ENCODE data around the gene FBXL4.
A peak's percentile ranks its signal among the peaks of the same experiment; 100 is the strongest.

The FBXL4 gene

DNA sequence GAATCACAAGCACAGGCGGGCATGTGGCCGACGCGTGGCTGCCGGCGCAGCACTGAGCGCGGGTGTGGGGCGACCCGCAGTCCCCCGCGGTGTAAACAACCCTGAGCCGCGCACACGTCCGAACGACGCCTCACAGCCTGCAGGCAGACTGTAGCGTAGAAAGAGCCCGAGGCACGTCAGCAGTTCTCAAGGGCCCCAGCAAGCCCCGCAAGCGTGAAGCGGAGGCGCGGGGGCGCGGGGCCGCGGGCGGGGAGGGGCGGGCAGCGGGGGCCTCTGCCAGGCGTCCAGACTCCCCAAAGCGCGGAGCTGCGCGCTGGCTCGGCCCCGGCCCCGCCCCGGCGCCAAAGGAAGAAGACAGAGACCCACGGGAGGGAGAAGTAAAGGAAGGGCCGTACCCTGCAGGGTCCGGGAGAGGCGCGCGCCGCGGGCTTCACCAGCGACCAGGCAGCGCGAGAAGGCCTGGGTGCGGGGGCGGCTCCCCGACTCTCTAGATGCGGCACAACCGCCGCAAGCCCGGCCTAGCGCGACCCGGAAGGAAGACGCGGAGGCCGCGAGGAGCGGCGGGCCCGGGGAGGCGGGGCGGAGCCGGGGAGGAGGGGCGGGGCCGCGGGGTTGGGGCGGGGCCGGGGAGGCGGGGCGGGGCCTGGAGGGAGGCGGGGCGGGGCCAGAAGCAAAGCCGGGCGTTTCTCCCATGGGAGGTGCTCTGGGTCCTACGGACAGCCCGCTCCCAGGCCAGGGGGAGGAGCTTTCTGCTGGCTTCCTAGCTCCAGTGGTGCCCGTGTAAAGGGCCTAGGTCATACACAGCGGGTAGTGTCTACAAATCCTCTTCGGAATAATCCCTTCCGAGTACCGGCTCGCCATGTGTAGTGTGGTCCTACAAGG, at the start of gene FBXL4:
FBXL4 (minus strand) TSS at position 536 of the 882 bp plus-strand sequence. CDS start 20,958 bp downstream, outside the sequence.
- DNase-seq: peak; percentile 82 to 83

DNA sequence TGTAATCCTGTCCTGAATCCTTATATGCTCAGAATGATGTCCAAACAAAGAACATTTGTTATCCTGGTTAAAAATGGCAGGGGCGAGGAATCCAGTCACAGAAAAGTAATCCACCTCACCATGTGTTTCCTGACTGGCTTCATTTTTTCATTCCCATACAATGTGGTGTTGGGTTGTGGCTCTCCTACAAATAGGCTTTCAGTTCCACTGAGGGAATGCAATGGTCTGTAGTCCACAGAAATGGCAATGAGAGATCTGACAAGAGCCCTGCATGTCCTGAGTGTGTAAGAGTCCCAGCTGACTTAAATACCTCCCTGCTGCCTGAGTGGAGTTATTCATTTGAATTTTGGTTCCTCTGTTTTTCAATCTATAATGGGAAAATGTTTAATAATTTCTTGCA, 47.4 kb upstream of the FBXL4 start:
- DNase-seq: no peak

DNA sequence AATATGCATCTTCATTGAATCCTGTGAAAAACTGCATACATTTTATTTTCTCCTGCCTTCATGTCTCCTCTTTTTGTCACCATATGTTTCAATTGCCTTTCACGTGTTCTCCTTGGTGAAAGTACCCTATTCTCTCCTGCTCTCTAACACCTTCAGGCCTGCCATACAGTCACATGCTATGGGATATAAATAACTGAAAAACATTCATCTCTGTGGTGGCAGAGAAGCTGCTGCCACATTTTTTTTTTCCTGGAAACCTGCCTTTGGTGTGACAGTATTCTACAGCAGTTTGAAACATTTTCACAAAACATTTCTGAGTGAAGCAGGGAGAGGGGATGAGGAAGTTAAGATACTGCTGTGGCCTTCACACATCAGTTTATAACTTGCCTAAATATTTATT, 44.8 kb upstream of the FBXL4 start:
- no peak for DNase-seq

DNA sequence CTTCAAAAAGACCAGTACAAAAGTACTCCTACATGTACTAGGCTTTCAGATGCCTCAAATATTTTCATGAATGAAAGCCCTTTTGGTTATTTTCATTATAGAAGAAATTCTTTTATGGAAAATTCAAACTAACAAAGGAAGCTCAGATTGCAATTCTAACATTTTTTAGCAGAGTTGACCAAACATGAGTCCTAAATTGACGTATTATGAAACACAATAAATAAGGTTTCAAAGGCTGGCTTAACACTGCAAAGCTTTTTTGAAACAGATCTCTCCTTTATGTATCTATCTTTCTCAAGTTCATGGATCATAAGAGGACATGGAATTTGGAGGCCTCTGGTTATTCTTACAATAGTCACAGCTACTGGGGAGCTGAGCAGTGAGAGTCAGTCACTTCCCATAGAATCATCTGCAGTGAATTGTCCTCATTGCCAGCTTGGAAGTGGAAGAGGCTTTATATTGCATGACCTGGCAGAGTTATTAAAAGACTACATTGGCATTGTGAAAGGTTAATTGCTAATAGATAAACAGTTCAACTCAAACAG, 38.4 kb upstream of the FBXL4 start:
- DNase-seq: no peak

DNA sequence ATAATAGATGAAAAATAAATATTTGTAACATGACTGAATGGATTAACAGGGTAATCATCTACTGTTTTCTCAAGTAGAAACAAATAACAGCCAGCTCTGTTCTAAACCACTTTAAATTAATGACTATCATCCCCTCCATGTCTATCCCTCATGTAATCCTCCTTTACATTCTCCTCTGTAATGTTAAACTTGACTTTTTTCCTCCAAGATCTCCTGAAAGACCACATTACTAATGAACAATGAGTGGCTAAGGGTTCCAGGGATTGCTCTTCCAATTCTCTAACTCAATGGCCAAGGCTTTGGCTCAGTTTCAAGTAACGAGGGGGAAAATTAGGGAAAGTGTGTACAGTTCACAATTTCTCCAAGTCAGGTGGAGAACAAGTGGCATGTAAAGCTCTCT, 37.6 kb upstream of the FBXL4 start:
- DNase-seq: no peak

DNA sequence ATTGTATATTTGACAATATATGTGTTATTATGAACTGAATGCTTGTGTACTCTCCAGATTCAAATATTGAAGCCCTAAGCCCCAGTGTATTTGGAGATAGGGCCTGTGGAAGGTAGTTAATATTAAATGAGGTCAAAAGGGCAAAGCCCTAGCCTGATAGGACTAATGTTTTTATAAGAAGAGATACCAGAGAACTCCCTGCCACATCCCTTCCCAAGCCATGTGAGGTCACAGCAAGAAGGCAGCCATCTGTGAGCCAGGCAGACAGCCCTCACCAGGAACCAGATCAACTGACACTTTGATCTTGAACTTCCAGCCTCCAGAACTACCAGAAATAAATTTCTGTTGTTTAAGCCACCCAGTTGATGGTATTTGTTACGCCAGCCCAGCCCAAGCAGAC, 36.4 kb upstream of the FBXL4 start:
- no peak for DNase-seq

DNA sequence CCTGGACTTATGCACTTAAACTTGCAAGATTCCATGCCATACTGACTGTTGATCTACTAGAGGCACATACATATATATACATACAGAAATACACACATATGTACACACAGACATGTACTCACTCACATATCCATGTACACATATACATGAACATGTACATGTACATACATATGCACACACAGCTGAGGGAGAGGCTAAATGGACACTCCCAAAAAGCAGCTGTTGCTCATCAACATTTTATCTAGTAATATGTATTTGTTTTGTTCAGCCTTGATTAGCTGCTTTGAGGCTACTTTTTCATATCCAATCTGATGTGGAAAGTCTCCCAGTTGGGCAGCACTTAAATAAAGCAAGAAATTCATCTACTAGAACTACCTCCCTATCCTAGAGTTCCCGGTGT, 33.7 kb upstream of the FBXL4 start:
- no peak for DNase-seq

DNA sequence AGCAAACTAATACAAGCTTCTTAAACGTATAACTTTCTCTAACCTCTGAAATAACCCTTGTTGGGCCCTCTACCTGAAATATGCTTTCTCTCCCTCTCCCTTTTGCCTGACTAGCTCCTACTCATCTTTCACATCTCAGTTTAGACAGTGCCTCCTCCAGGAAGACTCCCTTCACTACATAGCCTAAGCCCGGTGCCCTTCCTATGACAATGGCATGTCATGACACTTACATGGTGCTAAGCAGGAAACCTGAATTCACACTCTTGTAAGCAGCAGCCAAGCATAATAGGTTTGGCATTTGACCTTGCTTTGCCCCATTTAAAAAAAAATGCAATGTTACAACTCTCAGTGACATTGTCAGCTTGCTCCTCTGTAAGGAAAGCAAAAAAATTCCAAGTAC, 33.1 kb upstream of the FBXL4 start:
- no peak for DNase-seq

DNA sequence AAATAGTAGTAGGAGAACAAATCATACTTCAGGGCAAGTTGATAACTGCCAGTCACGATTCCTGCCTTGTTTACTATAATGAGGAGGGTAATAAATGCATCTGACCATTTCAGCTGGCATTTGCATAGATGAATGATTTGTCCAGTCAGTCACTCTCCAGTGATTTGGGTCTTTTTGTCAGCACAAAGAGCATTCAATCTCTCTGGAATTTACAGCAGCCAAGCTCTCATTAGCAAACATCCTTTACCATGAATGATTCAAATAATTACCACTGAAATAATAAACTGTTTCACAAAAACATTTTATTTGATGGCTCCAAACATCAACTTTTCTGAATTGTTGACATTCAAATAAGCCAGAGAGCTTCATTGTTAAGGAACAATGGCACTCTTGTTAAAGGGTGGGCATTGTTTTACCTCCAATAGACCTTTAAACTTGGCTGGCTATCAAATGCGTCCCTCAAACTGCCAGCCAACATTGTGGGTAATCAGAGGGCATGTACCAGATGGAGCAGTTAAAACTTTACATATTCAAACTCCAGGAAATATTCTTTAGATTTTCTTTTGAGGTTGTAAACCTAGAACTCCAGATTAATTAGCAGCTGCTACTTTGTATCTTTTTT, 30.0 kb upstream of the FBXL4 start:
- DNase-seq: no peak

DNA sequence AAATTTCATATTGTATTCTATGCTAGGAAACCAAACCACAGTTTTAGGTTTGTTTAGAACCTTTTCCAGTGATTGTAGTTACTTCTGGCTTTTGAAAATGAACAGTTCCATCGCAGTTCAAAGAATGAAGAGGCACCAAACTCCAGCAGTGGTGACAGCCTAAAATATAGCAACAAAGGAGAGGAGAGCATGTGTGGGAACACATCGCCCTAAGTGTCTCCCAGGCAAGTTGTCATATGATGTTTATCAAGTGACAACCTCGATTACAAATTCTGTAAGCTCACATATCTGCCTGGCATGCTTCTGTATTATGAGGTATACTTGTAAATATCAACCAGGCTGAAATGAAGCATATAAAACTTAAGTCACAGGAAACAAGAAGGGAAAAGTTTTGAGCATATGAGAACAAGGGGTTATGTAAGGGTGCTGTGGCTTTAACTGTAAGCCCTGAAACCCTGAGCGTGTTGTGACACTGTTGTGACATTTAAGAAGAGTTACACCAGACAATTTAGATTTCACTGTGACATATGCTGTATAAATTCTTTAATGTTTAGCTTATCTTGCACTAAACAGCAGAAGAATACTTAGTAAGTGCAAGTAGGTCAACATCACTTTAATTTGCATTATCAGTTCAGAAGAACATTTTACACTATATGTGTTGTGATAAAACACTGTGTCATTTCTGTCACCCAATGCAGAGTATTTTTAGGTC, 29.1 kb upstream of the FBXL4 start:
- no peak for DNase-seq

DNA sequence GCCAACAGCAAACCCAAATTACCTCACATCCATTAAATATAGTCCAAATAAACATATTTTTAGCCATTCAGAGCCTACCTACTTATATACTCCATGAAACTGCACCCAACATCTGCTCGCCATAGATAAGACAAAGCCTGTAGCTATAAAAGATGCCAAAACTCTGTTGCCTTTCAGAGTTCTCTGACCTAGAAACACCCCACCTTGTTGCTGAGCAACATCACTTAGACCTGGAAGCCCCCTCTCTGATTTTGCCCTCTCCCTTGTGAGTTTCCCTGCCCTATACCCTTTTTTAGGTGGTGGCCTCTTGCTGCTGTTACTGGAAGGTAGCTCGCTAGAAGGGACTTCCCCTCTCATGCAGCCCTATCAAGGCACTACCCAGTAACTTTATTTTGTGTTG, 27.7 kb upstream of the FBXL4 start:
- DNase-seq: no peak

DNA sequence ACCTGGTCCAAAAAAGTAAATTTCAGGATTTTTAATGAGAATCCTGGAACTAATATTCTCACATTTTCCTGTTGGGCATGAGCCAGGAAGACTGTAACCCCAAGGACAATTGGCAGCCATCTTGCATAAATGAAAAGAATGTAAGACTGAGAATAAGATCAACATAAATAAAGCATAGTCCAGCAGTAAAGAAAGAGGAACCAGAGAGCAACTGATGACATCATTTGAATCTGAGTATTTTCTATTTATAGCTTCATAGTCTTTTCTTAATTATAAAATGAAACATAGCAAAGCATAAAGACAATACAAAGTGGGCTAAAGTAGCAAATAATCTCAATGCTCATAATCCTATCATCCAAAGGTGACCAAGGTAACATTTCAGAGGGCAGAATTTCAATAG, 26.6 kb upstream of the FBXL4 start:
- no peak for DNase-seq

DNA sequence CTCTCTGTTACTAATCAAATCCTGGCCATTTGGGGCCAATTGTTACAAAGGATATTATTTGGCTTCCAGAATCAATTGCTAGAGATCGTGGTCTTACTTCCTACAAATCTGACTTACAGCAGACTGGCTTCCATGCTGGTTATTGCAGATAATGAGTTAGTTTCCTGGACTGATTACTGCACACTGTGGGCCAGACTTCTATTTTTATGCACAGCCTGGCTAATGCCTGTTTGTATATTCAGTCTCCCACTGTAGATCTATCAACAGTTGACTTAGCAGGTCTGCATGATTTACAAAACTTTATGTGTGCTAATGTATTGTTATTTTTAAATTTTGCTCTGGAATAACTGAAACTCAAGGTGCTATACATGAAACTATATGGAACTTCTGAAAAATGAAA, 25.8 kb upstream of the FBXL4 start:
- no peak for DNase-seq

DNA sequence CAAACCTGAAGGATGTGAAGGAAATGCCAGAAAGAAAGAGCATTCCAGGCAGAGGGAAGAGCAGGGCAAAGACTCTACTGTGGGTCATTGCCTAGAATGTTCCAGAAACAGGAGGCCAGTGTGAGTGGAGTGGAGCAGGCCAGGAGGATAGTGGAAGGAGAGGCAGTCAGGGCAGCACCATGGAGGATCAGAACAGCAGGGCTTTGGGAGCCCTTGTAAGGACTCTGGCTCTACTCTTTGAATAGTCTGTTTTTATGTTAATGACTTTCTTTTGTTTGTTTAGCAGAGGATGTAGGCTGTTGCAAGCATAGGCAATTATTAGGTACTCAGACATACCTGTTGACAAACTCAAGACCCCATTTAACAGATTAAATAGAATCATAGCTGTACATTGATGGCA, 23.6 kb upstream of the FBXL4 start:
- DNase-seq: no peak

DNA sequence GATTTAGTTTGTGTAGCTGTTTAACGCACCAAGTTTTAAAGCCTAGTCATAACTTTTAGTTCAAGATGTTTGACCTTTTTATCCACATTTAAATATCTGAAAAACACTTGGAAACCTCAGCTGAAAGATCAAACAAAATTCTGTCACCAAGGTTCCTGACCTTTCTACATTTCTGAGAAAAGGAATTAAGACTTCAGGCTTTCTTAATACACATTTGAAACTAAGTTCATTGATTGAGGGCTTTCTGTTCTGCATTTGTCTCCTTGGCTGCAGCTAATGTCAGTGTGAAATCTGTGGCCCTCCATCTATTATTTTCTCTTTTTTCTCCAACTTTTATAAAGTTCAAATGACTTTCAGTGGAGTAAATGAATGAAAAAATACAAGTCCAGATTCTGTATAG, 22.7 kb upstream of the FBXL4 start:
- no peak for DNase-seq

DNA sequence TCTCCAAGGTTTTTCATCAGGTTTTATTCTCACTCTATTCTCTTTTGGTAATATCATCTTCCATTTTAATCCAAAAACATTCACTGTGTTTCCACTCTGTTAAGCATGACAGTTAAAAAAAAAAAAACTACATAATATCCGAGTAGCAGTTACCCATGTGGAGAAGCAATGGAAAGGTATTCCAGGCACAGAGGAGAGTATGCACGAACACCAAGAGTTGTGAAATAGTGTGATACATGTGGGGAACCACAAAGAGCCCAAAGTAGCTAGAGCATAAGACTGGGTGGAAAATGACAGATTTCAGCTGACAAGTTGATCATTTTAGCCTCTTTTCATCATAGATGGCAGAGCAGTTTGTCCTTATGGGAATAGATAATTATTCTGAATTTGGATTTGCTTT, 19.9 kb upstream of the FBXL4 start:
- no peak for DNase-seq

DNA sequence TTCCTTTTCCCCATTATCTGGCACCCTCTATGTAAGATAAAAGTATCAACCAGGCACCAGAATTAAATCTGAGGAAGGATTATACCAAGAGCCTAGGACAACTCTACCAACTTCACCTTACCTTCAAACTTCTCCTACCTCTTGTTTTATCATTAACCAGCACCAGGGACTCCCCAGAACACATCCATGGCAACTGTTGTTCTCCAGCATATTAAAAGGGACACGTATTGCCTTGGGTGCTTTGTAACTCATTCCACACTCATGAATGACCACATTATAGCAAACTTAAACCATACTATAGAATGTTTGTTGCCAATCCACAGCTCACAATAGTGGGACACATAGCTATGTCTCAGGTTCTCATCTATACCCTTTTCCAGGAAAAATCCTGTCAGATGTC, 11.9 kb upstream of the FBXL4 start:
- DNase-seq: no peak

DNA sequence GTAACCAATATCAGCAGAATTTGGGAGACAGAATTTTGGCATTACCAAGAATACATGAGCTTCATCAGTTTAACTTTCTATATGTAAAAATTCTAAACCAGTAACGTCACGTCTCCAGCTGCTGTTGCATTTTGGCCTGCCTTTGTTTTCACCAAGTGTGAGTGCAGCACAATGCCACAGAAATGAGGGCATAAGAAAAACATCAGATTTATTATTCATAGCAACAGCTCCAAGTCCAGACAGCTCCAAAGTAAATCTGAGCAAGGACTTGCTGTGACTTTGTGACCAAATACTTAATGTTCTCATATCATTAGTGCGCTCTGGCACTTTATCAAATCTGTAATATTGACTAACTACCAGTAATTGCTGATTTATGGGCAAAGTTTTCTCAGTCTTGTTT, 11.0 kb upstream of the FBXL4 start:
- DNase-seq: no peak

DNA sequence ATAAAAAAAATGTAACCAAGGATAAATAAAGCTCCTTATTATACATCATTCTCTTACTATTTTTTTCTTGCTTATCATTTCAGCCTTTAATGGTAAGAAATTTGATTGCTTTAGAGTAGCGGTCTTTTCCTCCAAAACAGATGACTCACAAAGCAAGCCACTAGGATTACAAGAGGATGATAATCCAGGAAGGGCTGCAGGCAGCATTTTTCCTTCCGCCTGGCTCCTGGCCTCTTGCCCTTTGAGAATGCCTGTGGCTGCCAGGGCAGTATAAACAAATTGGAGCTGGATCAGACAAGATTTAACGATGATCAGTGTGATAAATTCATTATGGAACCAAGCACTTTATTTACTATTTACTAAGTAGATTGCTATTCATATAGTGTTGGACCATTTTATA, 9.7 kb upstream of the FBXL4 start:
- DNase-seq: no peak

DNA sequence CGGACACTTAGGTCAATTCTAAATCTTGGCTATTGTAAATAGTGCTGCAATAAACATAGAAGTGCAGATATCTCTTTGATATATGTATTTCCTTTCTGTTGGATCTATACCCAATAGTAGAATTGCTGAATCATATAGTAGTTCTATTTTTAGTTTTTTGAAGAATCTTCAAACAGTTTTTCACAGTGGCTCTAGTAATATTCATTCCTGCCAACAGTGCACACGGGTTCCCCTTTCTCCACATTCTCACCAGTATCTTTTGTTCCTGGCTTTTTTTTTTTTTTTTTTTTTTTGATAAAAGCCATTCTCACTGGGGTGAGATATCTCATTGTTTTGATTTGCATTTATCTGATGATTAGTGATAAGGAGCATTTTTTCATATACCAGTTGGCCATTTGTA, 1.8 kb upstream of the FBXL4 start:
- DNase-seq: no peak

DNA sequence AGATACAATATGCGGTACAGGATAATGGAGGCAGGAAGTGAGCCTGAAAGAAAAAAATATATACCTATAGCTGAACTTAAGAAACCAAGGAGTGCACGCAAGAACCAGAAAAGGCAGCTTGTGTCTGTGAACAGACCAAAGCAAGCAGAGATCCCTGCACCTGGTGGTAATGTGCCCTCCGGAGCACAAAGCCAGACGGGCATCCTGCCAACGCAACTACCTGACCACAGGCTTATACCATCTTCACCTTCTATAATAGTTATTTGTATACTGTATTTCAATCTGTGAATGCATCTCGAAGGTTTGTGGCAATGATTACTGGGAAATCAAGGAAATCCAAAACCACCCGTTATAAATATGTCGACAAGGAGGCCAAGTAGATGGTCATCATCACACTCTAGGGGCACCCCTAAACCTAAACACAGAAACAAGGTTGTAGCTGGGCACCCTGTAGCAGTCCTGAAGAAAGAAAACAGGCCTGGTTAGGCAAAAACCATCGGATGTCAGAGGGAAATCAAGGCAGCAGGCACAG, 801 bp downstream of the FBXL4 start:
- peak in 1 of 2 experiments; percentile 30 for DNase-seq

DNA sequence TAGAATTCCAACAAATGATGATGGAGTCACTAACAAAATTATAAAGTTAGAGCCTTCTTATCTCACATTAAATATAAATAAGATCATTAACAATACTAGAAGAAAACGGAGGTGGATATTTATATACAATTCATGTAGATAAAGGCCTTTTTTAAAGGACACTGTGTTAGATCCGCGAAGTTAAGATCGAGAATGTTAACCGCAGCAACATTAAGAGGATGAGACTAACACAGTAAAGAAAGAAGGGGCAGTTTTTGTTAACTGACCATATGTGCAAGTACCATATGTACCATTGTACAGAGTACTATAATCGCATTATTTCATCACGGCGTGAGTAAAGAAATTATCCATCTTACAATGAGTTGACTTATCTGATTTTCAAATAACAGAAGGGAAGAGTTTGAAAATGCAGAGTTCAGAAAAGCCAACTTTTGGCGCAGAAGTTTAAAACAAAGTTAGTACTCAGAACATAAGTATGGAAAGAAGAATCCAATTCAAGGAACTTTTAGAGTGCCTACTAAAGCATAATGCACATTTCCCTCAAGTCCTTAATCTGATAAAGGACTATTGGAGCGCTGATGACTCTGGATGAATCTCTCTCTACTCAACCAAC, 1.4 kb downstream of the FBXL4 start:
- no peak for DNase-seq
